HepG2 (cell line): ENCODE results near the gene PREX1. TPM values are rescaled to one million over a fixed set of nuclear protein-coding genes. Genes with fewer than 3 reads are reported as not detected.

Experiments used
- ATAC-seq: fragments of 200-7000 bp; cut with Tn5 transposase; 3 replicates; pipeline ENCODE4 v1.9.1; 2020; ENCODE audit warnings: mild to moderate bottlenecking, moderate library complexity
- BruUV-seq: library from RNA; stranded (reverse); fragments of 400-500 nt; replicated peaks from 2 replicates; lab custom pipeline; 2021; lab: Mats Ljungman, UMichigan
- CTCF ChIA-PET: fragments of 300-600 bp; formaldehyde crosslinking; extraction: SDS; loops from one replicate; lab custom pipeline; 2021; ENCODE audit warnings: low total read pairs, inconsistent platforms, low intra/inter-chr PET ratio; lab: Yijun Ruan, JAX
- POLR2A ChIA-PET: fragments of 350-600 bp; sonication (Branson Sonifier 250); formaldehyde crosslinking; loops from one replicate; lab custom pipeline; 2020; ENCODE audit warnings: antibody characterized with exemption, inconsistent platforms; lab: Yijun Ruan, JAX
- DNase-seq: peaks from one replicate; pipeline ENCODE4 v3.0.0-alpha.2; 2015; ENCODE audit warnings: low spot score
- FAIRE-seq: peaks from 3 replicates; lab custom pipeline; 2011; peaks lifted over from hg19 to GRCh38; lab: Jason Lieb, UNC
- H2AFZ ChIP-seq: one replicate; pipeline ENCODE4 v1.6.1; 2011; ENCODE audit warnings: low read length, inconsistent platforms
- H3K27ac ChIP-seq: fragments of 300-600 bp; 3 replicates; pipeline ENCODE4 v1.8.0; 2011; ENCODE audit warnings: mixed run types, mild to moderate bottlenecking, mixed read lengths, low read length, inconsistent platforms; ENCODE audit not compliant: insufficient read depth; ENCODE audit errors: extremely low read length
- H3K27me3 ChIP-seq, 2 experiments: fragments of 200-600 bp in 1 of 2; 2 replicates in 1 of 2; 3 replicates in 1 of 2; pipeline versions ENCODE4 v1.6.0 to v1.8.0; 2011; ENCODE audit warnings: low read length in 2 of 2, mild to moderate bottlenecking in 2 of 2, moderate library complexity in 2 of 2, inconsistent platforms in 1 of 2; ENCODE audit not compliant: insufficient read depth in 2 of 2, control insufficient read depth in 1 of 2
- H3K36me3 ChIP-seq, 2 experiments: fragments of 200-600 bp in 1 of 2; replicated peaks in 1 of 2; 2 replicates in 1 of 2; 3 replicates in 1 of 2; pipeline versions ENCODE4 v1.5.1 to v1.8.0; 2011; ENCODE audit warnings: low read length in 2 of 2, inconsistent platforms in 1 of 2; ENCODE audit not compliant: insufficient read depth in 2 of 2, control insufficient read depth in 1 of 2
- H3K4me1 ChIP-seq: 2 replicates; pipeline ENCODE4 v1.5.1; 2012; ENCODE audit warnings: low read length, inconsistent platforms; ENCODE audit not compliant: insufficient read depth
- H3K4me2 ChIP-seq: 2 replicates; pipeline ENCODE4 v1.6.0; 2011; ENCODE audit warnings: low read depth, low read length, inconsistent platforms
- H3K4me3 ChIP-seq, 3 experiments: fragments of 200-600 bp in 1 of 3; sonication (generic), shearing (Covaris generic) in 1 of 3; replicated peaks in 1 of 3; 2 replicates each; pipeline ENCODE4 v1.5.1; 2011 to 2016; ENCODE audit warnings: low read length in 3 of 3, inconsistent platforms in 2 of 3, low read depth in 2 of 3, mild to moderate bottlenecking in 2 of 3, control low read depth in 1 of 3, mixed read lengths in 1 of 3; ENCODE audit not compliant: insufficient read depth in 1 of 3
- H3K79me2 ChIP-seq: one replicate; pipeline ENCODE4 v1.6.1; 2011; ENCODE audit warnings: low read length, inconsistent platforms; ENCODE audit not compliant: insufficient read depth
- H3K9ac ChIP-seq: 2 replicates; pipeline ENCODE4 v1.6.0; 2011; ENCODE audit warnings: mild to moderate bottlenecking, low read depth, low read length, inconsistent platforms; ENCODE audit not compliant: insufficient read depth
- H3K9me3 ChIP-seq: 2 replicates; pipeline ENCODE4 v1.5.1; 2012; ENCODE audit warnings: mild to moderate bottlenecking, low read length
- H4K20me1 ChIP-seq: 2 replicates; pipeline ENCODE4 v1.6.0; 2011; ENCODE audit warnings: inconsistent platforms, mild to moderate bottlenecking, low read length, moderate library complexity; ENCODE audit not compliant: insufficient read depth
- CHD4 ChIP-seq: fragments of 200-600 bp; sonication (generic); IDR thresholded peaks from 2 replicates; pipeline ENCODE4 v1.7.0; 2017; ENCODE audit warnings: mild to moderate bottlenecking, low read length, borderline replicate concordance
- ELK4 ChIP-seq: sonication (generic); formaldehyde crosslinking; IDR thresholded peaks from 2 replicates; pipeline ENCODE4 v1.9.0; 2021; ENCODE audit warnings: missing genetic modification reagents, borderline replicate concordance
- GMEB1 ChIP-seq: sonication (generic); formaldehyde crosslinking; IDR thresholded peaks from 2 replicates; pipeline ENCODE4 v1.5.1; 2020; ENCODE audit warnings: missing genetic modification reagents, mild to moderate bottlenecking, borderline replicate concordance
- IRF2 ChIP-seq: IDR thresholded peaks from 2 replicates; pipeline ENCODE4 v1.6.1; 2018; ENCODE audit warnings: missing genetic modification reagents, missing compliant biosample characterization
- KDM2A ChIP-seq: sonication (generic); formaldehyde crosslinking; IDR thresholded peaks from 2 replicates; pipeline ENCODE4 v1.4.0; 2020; ENCODE audit warnings: low read depth, missing genetic modification reagents, borderline replicate concordance
- MLX ChIP-seq: IDR thresholded peaks from 2 replicates; pipeline ENCODE4 v1.6.1; 2016
- PCBP2 ChIP-seq: fragments of 200-400 bp; formaldehyde crosslinking; optimal IDR thresholded peaks from 2 replicates; pipeline ENCODE3; 2018; ENCODE audit warnings: low read length, low read depth; ENCODE audit not compliant: poor library complexity, severe bottlenecking
- ZC3H4 ChIP-seq: sonication (generic); formaldehyde crosslinking; IDR thresholded peaks from 2 replicates; pipeline ENCODE4 v1.4.0; 2020; ENCODE audit warnings: missing genetic modification reagents, borderline replicate concordance
- ZMYM4 ChIP-seq: sonication (generic); formaldehyde crosslinking; IDR thresholded peaks from 2 replicates; pipeline ENCODE4 v1.8.1; 2023; ENCODE audit warnings: mild to moderate bottlenecking, missing genetic modification reagents
- ZNF354B ChIP-seq: sonication (generic); formaldehyde crosslinking; IDR thresholded peaks from 2 replicates; pipeline ENCODE4 v1.8.0; 2022; ENCODE audit warnings: mild to moderate bottlenecking, missing genetic modification reagents
- ZNF543 ChIP-seq: sonication (generic); formaldehyde crosslinking; IDR thresholded peaks from 2 replicates; pipeline ENCODE4 v1.4.0; 2020; ENCODE audit warnings: mild to moderate bottlenecking, missing genetic modification reagents
- ZNF549 ChIP-seq: sonication (generic); formaldehyde crosslinking; IDR thresholded peaks from 2 replicates; pipeline ENCODE4 v1.5.0; 2020; ENCODE audit warnings: missing genetic modification reagents
- ZNF558 ChIP-seq: sonication (generic); formaldehyde crosslinking; IDR thresholded peaks from 2 replicates; pipeline ENCODE4 v1.9.0; 2022; ENCODE audit warnings: mild to moderate bottlenecking, missing genetic modification reagents, borderline replicate concordance
- ZNF740 ChIP-seq: sonication (generic); formaldehyde crosslinking; IDR thresholded peaks from 2 replicates; pipeline ENCODE4 v1.4.0; 2020; ENCODE audit warnings: missing genetic modification reagents
- ZNF879 ChIP-seq: sonication (generic); formaldehyde crosslinking; IDR thresholded peaks from 2 replicates; pipeline ENCODE4 v1.8.1; 2023; ENCODE audit warnings: missing genetic modification reagents
- ZNF883 ChIP-seq: sonication (generic); formaldehyde crosslinking; IDR thresholded peaks from 2 replicates; pipeline ENCODE4 v1.5.1; 2020; ENCODE audit warnings: mild to moderate bottlenecking, missing genetic modification reagents; ENCODE audit errors: not compliant biosample characterization
- WGBS: methylation state at CpG from one replicate; pipeline ENCODE4 v1.1.6; 2017; ENCODE audit warnings: low lambda C conversion rate; 5-methylcytosine and 5-hydroxymethylcytosine counted together
- in situ Hi-C: cut with HindIII; loops from 2 replicates; pipeline ENCODE4 v1.10.0; 2017; ENCODE audit warnings: low pct_unique_long_range_greater_than_20kb; ENCODE audit not compliant: extremely low pct_ligation_motif_present
- intact Hi-C: fragments of 100-400 bp; cut with micrococcal nuclease; formaldehyde crosslinking; loops from one replicate; pipeline ENCODE4 v1.10.0; 2022; ENCODE audit not compliant: unreplicated experiment
- polyA plus RNA-seq, 8 experiments: library from polyadenylated mRNA; depleted of rRNA in 3 of 8; stranded (reverse) in 7 of 8; unstranded in 1 of 8; fragments of >200 nt; fragmentation: Illumina TruSeq in 4 of 8; extraction: Trizol in 4 of 8; gene quantifications; 2 replicates each; pipeline versions ENCODE4 v1.2.1 to v1.2.3, GENCODE V29; 2011 to 2016; ENCODE audit warnings: low read depth in 4 of 8, missing spikeins in 1 of 8, mixed read lengths in 1 of 8; ENCODE audit not compliant: insufficient read depth in 1 of 8
- total RNA-seq, 5 experiments: library from RNA; depleted of rRNA; stranded (reverse); fragments of >200 nt; fragmentation: Illumina TruSeq; extraction: Trizol; gene quantifications; 2 replicates each; pipeline ENCODE4 v1.2.3, GENCODE V29; 2016; ENCODE audit warnings: low read depth in 1 of 5

Gene PREX1
- total and polyA plus RNA-seq, 2 of the 13 experiments (the other 11 are each of a cell fraction or from before 2014, with no cell fraction given), result 0.02 to 0.04 TPM

- TF ChIP-seq ZNF879 (CRISPR knock-in tag), result no peak
- TF ChIP-seq GMEB1 (CRISPR knock-in tag), result no peak
- TF ChIP-seq ZNF740 (CRISPR knock-in tag), result no peak
- TF ChIP-seq MLX (CRISPR knock-in tag), result no peak
- no peak for TF ChIP-seq ZNF543 (CRISPR knock-in tag)
- no peak for TF ChIP-seq IRF2 (CRISPR knock-in tag)
- no peak for TF ChIP-seq ZNF883 (CRISPR knock-in tag)
- no peak for TF ChIP-seq PCBP2
- TF ChIP-seq CHD4, result no peak
- TF ChIP-seq ZNF549 (CRISPR knock-in tag), result no peak
- TF ChIP-seq ZNF354B (CRISPR knock-in tag), result no peak
- TF ChIP-seq ZMYM4 (CRISPR knock-in tag), result no peak
- no peak for TF ChIP-seq ZNF558
- TF ChIP-seq ELK4, result no peak
- TF ChIP-seq KDM2A (CRISPR knock-in tag), result no peak
- no peak for TF ChIP-seq ZC3H4 (CRISPR knock-in tag)
- ChIA-PET POLR2A (no interaction called here), CTCF (no interaction called here)
- H3K9ac ChIP-seq, result no peak overlapping the region
- no peaks in the 10 kb centered on the region for H3K9me3 ChIP-seq
- H3K4me3 ChIP-seq, result no peak overlapping the region
- no TSS peak for BruUV-seq
- H3K36me3 ChIP-seq, result no peaks in the 10 kb centered on the region
- WGBS, result 58% methylated on average over 13 of the region's 15 CpGs
- no peak for ATAC-seq
- no peak overlapping the region for H3K27ac ChIP-seq
- no peak for DNase-seq
- no peak overlapping the region for H3K4me2 ChIP-seq
- H3K4me1 ChIP-seq, result peaks cover 1% of the 10 kb centered on the region
- H3K27me3 ChIP-seq, result peaks cover 0 to 4% of the 10 kb centered on the region in 2 experiments; a peak in 3 of 5 replicates
- no peak overlapping the region for H2AFZ ChIP-seq
- no peak for FAIRE-seq
- no peaks in the 10 kb centered on the region for H4K20me1 ChIP-seq
- in situ Hi-C loops, result no loop called here
- H3K79me2 ChIP-seq, result no peaks in the 10 kb centered on the region
- intact Hi-C loops, result no loop called here
These were observed 124.1 kb downstream of the PREX1 start for GRCh38 chr20:48703511-48704219.
